NCI-H1048 (cell line): ENCODE results near the gene TFB1M.
"Not testable (repeated sequence)": the region's sequence is repeated elsewhere in the genome, so short reads cannot be mapped to it uniquely, and the experiment has no call there.

Experiments used
- DNase-seq: peaks from one replicate; lab custom pipeline; 2025; lab: John Stamatoyannopoulos, UW

The TFB1M gene

GRCh38 chr6:155237613-155238012 lies 76.7 kb downstream of the TFB1M start:
- no peak for DNase-seq

GRCh38 chr6:155235087-155235486 lies 79.2 kb downstream of the TFB1M start:
- no peak for DNase-seq

- no peak for DNase-seq
Measured at GRCh38 chr6:155234687-155235086, 79.6 kb downstream of the TFB1M start.

- DNase-seq, result no peak
Measured at GRCh38 chr6:155234167-155234566, 80.1 kb downstream of the TFB1M start.

- no peak for DNase-seq
Measured at GRCh38 chr6:155232848-155233247, 81.4 kb downstream of the TFB1M start.

- DNase-seq, result not testable (repeated sequence)
Measured at GRCh38 chr6:155230975-155231374, 83.3 kb downstream of the TFB1M start.

GRCh38 chr6:155228546-155229166 lies 85.6 kb downstream of the TFB1M start:
- no peak for DNase-seq

GRCh38 chr6:155227046-155227445 lies 87.2 kb downstream of the TFB1M start:
- DNase-seq, result no peak

- no peak for DNase-seq
Measured at GRCh38 chr6:155224618-155225017, 89.7 kb downstream of the TFB1M start.

- DNase-seq, result no peak
Measured at GRCh38 chr6:155223646-155224451, 90.4 kb downstream of the TFB1M start.

GRCh38 chr6:155222506-155222905 lies 91.8 kb downstream of the TFB1M start:
- DNase-seq, result no peak

GRCh38 chr6:155221086-155221485 lies 93.2 kb downstream of the TFB1M start:
- DNase-seq, result no peak

GRCh38 chr6:155219858-155220301 lies 94.4 kb downstream of the TFB1M start:
- no peak for DNase-seq

GRCh38 chr6:155219299-155219698 lies 95.0 kb downstream of the TFB1M start:
- no peak for DNase-seq

GRCh38 chr6:155218711-155219110 lies 95.6 kb downstream of the TFB1M start:
- not testable (repeated sequence) for DNase-seq

- no peak for DNase-seq
Measured at GRCh38 chr6:155216312-155217046, 97.8 kb downstream of the TFB1M start.

GRCh38 chr6:155215906-155216305 lies 98.4 kb downstream of the TFB1M start:
- no peak for DNase-seq

GRCh38 chr6:155213611-155214372 lies 100.5 kb downstream of the TFB1M start:
- DNase-seq, result no peak

- no peak for DNase-seq
Measured at GRCh38 chr6:155212616-155213380, 101.5 kb downstream of the TFB1M start.

- DNase-seq, result no peak
Measured at GRCh38 chr6:155212106-155212505, 102.2 kb downstream of the TFB1M start.

- no peak for DNase-seq
Measured at GRCh38 chr6:155207223-155207622, 107.1 kb downstream of the TFB1M start.
